ENCODE measurements around the gene SLC38A4.
A peak's percentile ranks its signal among the peaks of the same experiment; 100 is the strongest.

GRCh38 chr12:46773586-46774321 lies 52.0 kb downstream of the SLC38A4 start:
- TF ChIP-seq POLR2AphosphoS5 (IDR thresholded peaks at IDR 0.05) = peak; percentile 25
- TF ChIP-seq CTCF (IDR thresholded peaks at IDR 0.05) = no peak
- no peak for TF ChIP-seq EP300 (IDR thresholded peaks at IDR 0.05)
